Measurements from ENCODE around the gene GREB1.

The GREB1 gene

GRCh38 chr2:11667866-11668637 is 134.2 kb downstream of the GREB1 start:
- Histone ChIP-seq H3K36me3 (ENCODE audit: low read length) (no peaks in the 10 kb centered on the region), H2AFZ (ENCODE audit: low read depth, low read length, severe bottlenecking) (no peak overlapping the region), H3K9me3 (ENCODE audit: insufficient read depth, low read length) (0 out of 2 replicates have a peak, but pooled peaks cover 5% of the 10 kb centered on the region), H3K27me3 (ENCODE audit: low read length) (no peaks in the 10 kb centered on the region), H3K4me2 (ENCODE audit: low read depth, low read length, poor library complexity, severe bottlenecking) (no peak overlapping the region), H3F3A (ENCODE audit: insufficient read depth) (no peaks in the 10 kb centered on the region), H3K9ac (ENCODE audit: low read length) (no peak overlapping the region), H3K79me2 (ENCODE audit: insufficient read depth, low read length) (no peaks in the 10 kb centered on the region), H4K20me1 (ENCODE audit: low read depth, low read length) (no peaks in the 10 kb centered on the region), H3K27ac (ENCODE audit: low read depth, low read length) (no peak overlapping the region), H3K4me3 (ENCODE audit: insufficient read depth, low read length, poor library complexity, severe bottlenecking) (no peak overlapping the region), H3K9me2 (replicated peaks; ENCODE audit: insufficient read depth, low read length) (no peaks in the 10 kb centered on the region)
- TF ChIP-seq CTCF (IDR thresholded peaks at IDR 0.05; ENCODE audit: insufficient read depth, low read length, poor library complexity, severe bottlenecking): no peak
- no peak for TF ChIP-seq EZH2phosphoT487 (conservative IDR thresholded peaks at IDR 0.05; ENCODE audit: low read length)

GRCh38 chr2:11669454-11670291 is 135.8 kb downstream of the GREB1 start, which contains the start of gene NTSR2:
Gene NTSR2 (minus strand): TSS chr2:11670195. CDS start chr2:11670129, 66 bp downstream.
- no peak for TF ChIP-seq CTCF (IDR thresholded peaks at IDR 0.05; ENCODE audit: insufficient read depth, low read length, poor library complexity, severe bottlenecking)
- no peak for TF ChIP-seq EZH2phosphoT487 (conservative IDR thresholded peaks at IDR 0.05; ENCODE audit: low read length)
- Histone ChIP-seq H3K9me2 (replicated peaks; ENCODE audit: insufficient read depth, low read length) (no peaks in the 10 kb centered on the region), H3K27me3 (ENCODE audit: low read length) (no peaks in the 10 kb centered on the region), H3K9ac (ENCODE audit: low read length) (no peak within 1 kb of the TSS), H3K79me2 (ENCODE audit: insufficient read depth, low read length) (no peaks in the 10 kb centered on the region), H3K27ac (ENCODE audit: low read depth, low read length) (no peak within 1 kb of the TSS), H3K4me3 (ENCODE audit: insufficient read depth, low read length, poor library complexity, severe bottlenecking) (no peak within 1 kb of the TSS), H3F3A (ENCODE audit: insufficient read depth) (no peaks in the 10 kb centered on the region), H3K36me3 (ENCODE audit: low read length) (no peaks in the 10 kb centered on the region), H3K4me2 (ENCODE audit: low read depth, low read length, poor library complexity, severe bottlenecking) (no peak within 1 kb of the TSS), H2AFZ (ENCODE audit: low read depth, low read length, severe bottlenecking) (no peak within 1 kb of the TSS), H4K20me1 (ENCODE audit: low read depth, low read length) (no peaks in the 10 kb centered on the region), H3K9me3 (ENCODE audit: insufficient read depth, low read length) (no peaks in the 10 kb centered on the region)

- no peak overlapping the region for H2AFZ ChIP-seq (ENCODE audit: low read depth, low read length, severe bottlenecking)
- H3K9ac ChIP-seq (ENCODE audit: low read length): no peak overlapping the region
- H3K9me3 ChIP-seq (ENCODE audit: insufficient read depth, low read length): no peaks in the 10 kb centered on the region
- H3F3A ChIP-seq (ENCODE audit: insufficient read depth): no peaks in the 10 kb centered on the region
- H3K9me2 ChIP-seq (replicated peaks; ENCODE audit: insufficient read depth, low read length): no peaks in the 10 kb centered on the region
- H3K27ac ChIP-seq (ENCODE audit: low read depth, low read length): no peak overlapping the region
- TF ChIP-seq CTCF (IDR thresholded peaks at IDR 0.05; ENCODE audit: insufficient read depth, low read length, poor library complexity, severe bottlenecking): no peak
- no peak for TF ChIP-seq EZH2phosphoT487 (conservative IDR thresholded peaks at IDR 0.05; ENCODE audit: low read length)
- no peaks in the 10 kb centered on the region for H4K20me1 ChIP-seq (ENCODE audit: low read depth, low read length)
- H3K4me3 ChIP-seq (ENCODE audit: insufficient read depth, low read length, poor library complexity, severe bottlenecking): no peak overlapping the region
- no peaks in the 10 kb centered on the region for H3K27me3 ChIP-seq (ENCODE audit: low read length)
- H3K79me2 ChIP-seq (ENCODE audit: insufficient read depth, low read length): no peaks in the 10 kb centered on the region
- H3K4me2 ChIP-seq (ENCODE audit: low read depth, low read length, poor library complexity, severe bottlenecking): no peak overlapping the region
- H3K36me3 ChIP-seq (ENCODE audit: low read length): no peaks in the 10 kb centered on the region
These were observed 138.6 kb downstream of the GREB1 start for GRCh38 chr2:11672407-11672806.
